C4-2B (cell line): ENCODE results near the gene DR1.

ENCODE experiments used
- ZFX ChIP-seq: fragments of 450-650 bp; IDR thresholded peaks from 2 replicates; pipeline ENCODE4 v1.6.1; 2017
- TF ChIP-seq, protein P1 (sequence below): fragments of 450-650 bp; conservative IDR thresholded peaks from 2 replicates; pipeline ENCODE4 v1.5.1; 2017; ENCODE audit warnings: mild to moderate bottlenecking

DNA sequence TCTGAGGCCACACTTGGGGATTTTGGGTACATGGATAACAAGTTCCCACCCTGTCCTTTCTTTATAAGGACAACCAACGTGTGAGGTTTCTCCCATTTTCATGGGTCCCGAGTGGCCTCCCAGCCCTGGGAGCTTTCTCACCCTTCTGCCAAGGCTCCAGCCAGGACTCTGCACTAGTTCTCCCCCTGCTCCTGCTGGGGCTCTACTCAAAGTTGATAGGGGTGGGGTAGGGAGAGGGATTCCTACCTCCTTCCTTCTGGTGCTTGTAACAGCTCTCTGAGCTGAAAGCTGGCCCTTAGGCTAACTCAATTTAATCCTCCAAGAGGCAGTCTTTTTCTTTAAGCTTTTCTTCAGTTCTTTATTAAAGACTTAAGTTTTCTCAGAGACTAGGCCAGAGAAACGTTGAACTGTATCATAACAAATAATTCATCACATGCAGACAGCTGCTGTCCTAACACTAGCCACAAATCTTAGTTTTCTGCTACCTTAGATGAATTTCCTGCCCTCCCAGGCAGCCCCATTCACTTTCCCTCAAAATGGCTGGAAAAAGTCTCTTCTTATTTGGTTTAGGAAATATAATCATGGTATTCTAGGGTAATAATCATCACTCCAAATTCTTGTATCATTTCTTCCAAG is 22.4 kb upstream of the DR1 start:
- TF ChIP-seq, protein P1, sequence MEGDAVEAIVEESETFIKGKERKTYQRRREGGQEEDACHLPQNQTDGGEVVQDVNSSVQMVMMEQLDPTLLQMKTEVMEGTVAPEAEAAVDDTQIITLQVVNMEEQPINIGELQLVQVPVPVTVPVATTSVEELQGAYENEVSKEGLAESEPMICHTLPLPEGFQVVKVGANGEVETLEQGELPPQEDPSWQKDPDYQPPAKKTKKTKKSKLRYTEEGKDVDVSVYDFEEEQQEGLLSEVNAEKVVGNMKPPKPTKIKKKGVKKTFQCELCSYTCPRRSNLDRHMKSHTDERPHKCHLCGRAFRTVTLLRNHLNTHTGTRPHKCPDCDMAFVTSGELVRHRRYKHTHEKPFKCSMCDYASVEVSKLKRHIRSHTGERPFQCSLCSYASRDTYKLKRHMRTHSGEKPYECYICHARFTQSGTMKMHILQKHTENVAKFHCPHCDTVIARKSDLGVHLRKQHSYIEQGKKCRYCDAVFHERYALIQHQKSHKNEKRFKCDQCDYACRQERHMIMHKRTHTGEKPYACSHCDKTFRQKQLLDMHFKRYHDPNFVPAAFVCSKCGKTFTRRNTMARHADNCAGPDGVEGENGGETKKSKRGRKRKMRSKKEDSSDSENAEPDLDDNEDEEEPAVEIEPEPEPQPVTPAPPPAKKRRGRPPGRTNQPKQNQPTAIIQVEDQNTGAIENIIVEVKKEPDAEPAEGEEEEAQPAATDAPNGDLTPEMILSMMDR, result no peak
- TF ChIP-seq ZFX, result no peak
